ENCODE measurements around the gene SLC25A39. TPM values are rescaled to one million over a fixed set of nuclear protein-coding genes. Genes with fewer than 3 reads are reported as not detected.
A peak's percentile ranks its signal among the peaks of the same experiment; 100 is the strongest.
"Not testable (repeated sequence)": the region's sequence is repeated elsewhere in the genome, so short reads cannot be mapped to it uniquely, and the experiment has no call there.

The SLC25A39 gene
- total RNA-seq, 1 donor from 2014 or later = 84.9 TPM

- no peak for DNase-seq (ENCODE audit: low read depth)
Measured at GRCh38 chr17:44354582-44355561, 30.2 kb upstream of the SLC25A39 start.

DNA sequence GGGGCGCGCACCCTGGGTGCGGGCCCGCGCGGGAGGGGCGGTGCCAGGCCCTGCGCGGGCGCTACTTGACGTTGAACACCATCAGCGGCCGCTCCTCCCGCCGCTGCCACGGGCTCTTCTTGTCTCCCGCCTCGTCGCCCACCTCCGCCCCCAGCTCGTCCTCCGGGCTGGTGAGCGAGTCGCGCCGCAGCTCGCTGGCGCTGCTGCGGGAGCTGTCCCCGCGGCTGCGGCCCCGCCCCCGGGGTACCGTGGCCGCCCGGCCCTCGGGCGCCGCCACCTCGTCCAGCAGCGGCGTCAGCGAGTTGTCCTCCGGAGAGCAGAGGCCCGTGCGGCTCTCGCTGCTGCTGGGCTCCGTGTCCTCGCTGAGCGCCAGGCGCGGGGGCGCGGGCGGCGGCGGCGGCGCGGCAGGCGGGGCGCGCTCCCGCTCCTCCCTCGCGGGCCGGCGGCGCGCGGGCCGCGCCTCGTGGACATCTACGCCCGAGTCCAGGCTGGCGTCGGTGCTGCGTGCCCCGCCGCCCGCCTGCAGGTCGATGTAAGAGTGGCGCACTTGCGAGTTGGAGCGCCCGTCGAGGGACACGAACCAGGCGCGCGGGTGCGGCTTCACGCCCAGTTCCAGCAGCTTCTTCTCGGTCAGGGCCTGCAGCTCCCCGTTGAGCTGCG, 29.2 kb upstream of the SLC25A39 start:
- DNase-seq (ENCODE audit: low read depth) = no peak

DNA sequence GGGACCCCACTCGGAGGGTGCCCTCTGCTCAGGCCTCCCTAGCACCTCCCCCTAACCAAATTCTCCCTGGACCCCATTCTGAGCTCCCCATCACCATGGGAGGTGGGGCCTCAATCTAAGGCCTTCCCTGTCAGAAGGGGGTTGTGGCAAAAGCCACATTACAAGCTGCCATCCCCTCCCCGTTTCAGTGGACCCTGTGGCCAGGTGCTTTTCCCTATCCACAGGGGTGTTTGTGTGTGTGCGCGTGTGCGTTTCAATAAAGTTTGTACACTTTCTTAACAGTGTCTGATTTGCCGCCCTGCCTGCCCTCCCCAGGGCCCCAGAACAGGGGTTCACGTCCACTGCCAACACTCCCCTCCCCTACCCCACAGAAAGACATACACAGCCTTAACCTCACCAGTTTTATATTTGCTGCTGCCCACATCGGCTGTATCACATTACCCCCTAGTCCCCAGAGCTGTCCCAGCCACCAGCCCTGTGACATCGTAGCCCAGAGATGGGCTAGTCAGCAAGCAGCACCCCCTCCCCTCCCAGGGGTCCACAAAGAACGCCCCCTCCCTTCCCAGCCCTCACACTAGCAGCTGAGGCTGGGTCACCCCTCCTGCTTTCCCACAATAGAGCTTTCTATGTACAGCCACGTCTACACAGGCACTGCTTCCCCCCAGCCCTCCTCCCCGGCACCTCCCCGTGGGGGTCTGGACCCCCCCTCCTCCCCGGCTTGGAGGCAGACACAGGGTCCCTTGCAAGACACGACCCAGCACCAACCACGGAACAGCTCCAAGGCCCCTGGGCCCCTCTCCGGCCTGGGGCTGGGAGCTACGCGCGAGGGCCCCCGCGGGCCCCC, 28.4 kb upstream of the SLC25A39 start:
- DNase-seq (ENCODE audit: low read depth) = no peak

- no peak for DNase-seq (ENCODE audit: low read depth)
Measured at GRCh38 chr17:44351961-44352827, 27.6 kb upstream of the SLC25A39 start.

GRCh38 chr17:44351464-44351863, 26.8 kb upstream of the SLC25A39 start:
- DNase-seq (ENCODE audit: low read depth) = no peak

- DNase-seq (ENCODE audit: low read depth) = peak; percentile 33
Measured at GRCh38 chr17:44350733-44351226, 26.2 kb upstream of the SLC25A39 start.

- no peak for DNase-seq (ENCODE audit: low read depth)
Measured at GRCh38 chr17:44349553-44350070, 25.0 kb upstream of the SLC25A39 start.

DNA sequence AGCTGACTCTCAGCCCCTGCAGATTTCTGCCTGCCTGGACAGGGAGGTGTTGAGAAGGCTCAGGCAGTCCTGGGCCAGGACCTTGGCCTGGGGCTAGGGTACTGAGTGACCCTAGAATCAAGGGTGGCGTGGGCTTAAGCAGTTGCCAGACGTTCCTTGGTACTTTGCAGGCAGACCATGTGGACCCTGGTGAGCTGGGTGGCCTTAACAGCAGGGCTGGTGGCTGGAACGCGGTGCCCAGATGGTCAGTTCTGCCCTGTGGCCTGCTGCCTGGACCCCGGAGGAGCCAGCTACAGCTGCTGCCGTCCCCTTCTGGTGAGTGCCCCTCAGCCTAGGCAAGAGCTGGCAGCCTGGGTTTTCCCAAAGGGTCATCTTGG, 24.4 kb upstream of the SLC25A39 start:
- DNase-seq (ENCODE audit: low read depth) = no peak

- DNase-seq (ENCODE audit: low read depth) = peak; percentile 30
Measured at GRCh38 chr17:44348234-44348987, 23.8 kb upstream of the SLC25A39 start.

DNA sequence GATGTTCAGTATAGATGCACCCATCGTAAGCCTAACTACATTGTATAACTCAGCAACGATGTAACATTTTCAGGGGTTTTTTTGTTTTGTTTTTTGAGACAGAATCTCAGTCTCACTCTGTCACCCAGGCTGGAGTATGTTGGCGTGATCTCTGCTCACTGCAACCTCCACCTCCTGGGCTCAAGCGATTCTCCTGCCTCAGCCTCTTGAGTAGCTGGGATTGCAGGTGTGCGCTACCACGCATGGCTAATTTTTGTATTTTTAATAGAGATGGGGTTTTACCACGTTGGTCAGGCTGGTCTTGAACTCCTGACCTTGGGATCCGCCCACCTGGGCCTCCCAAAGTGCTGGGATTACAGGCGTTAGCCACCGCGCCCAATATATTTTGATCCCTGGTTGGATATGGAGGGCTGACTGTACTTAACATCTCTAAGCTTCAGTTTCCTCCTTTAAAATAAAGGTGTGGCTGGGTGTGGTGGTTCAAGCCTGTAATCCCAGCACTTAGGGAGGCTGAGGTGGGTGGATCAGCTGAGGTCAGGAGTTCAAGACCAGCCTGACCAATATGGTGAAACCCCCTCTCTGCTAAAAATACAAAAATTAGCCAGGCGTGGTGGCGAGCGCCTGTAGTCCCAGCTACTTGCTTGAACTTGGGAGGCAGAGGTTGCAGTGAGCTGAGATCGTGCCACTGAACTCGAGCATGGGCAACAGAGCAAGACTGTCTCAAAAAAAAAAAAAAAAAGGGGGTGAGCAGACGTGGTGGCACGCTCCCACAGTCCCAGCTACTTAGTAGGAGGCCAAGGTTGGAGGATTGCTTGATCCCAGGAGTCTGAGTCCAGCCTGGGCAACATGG, 22.8 kb upstream of the SLC25A39 start:
- DNase-seq (ENCODE audit: low read depth) = not testable (repeated sequence)

DNA sequence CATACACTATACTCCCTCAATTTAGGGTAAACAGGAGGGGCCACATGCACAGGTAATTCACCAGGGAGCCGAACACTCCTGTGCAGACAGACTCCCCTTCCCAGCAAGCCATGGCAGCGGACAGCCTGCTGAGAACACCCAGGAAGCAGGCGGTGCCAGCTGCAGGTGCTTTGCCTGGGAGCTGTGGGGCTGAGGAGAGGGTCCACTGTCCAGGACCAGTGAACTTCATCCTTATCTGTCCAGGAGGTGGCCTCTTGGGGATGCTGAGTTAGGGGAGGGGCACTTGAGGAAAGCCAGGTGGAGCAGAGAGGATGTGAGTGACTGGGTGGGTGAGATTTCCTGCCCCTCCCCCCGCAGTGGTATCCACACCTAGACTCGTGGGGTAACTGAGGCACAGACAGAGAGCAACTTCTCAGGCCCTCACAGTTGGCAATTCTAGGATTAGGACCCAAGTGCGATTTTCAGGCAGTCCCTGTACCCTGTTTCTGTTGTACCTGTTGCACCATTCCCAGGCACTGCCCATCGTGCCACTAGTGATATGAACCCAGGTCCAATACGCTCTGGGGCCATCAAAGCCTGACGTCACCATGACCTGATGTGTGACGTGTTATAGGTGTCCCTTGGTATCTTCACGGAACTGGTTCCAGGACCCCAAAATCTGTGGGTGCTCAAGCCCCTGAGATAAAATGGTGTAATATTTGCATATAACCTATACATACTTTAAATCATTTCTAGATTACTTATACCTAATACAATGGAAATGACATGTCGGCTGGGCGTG, 21.6 kb upstream of the SLC25A39 start:
- no peak for DNase-seq (ENCODE audit: low read depth)

GRCh38 chr17:44345454-44346026, 20.9 kb upstream of the SLC25A39 start:
- peak; percentile 75 for DNase-seq (ENCODE audit: low read depth)

DNA sequence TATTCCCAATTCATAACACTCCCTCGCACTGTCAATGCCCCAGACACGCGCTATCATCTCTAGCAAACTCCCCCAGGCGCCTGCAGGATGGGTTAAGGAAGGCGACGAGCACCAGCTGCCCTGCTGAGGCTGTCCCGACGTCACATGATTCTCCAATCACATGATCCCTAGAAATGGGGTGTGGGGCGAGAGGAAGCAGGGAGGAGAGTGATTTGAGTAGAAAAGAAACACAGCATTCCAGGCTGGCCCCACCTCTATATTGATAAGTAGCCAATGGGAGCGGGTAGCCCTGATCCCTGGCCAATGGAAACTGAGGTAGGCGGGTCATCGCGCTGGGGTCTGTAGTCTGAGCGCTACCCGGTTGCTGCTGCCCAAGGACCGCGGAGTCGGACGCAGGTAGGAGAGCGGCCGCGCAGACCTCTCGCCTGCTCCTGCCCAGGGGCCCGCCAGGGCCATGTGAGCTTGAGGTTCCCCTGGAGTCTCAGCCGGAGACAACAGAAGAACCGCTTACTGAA, 20.4 kb upstream of the SLC25A39 start, which contains the start of gene GRN:
GRN (plus strand) TSS at position 364 of the 515 bp plus-strand sequence. CDS start 3,863 bp downstream, outside the sequence.
- DNase-seq (ENCODE audit: low read depth) = peak; percentile 97

DNA sequence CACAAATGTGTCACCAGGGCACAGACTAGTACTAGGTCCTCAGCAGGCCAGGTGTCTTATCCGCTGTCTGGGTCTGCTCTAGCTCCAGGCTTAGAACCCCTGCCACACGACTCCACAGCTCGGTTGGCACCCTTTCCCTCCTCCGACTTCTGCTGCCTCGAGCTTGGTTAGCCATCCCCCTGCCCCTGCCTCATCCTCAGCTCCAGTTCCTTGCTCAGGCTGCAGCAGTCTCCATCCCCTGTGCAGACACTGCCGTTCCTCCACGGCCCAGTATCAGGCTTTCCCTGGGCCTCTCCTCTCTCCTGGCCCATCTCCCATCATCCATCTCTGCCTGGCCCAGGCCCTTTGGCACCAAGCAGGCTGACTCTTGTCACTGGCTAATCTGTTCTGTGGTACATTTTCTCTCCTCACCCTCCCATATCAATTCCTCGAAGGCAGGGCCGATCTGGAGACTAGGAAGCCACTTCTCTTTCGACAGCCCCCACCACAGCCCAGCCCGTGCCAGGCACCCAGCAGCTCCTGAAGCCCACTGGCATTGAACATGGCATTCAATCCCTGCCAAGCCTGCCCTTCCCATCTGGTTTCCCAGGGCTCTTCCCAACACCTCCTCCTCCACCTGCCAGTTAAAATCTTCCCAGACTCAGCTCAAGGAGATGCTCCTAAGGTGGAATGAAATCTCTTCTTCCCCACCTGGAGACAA, 19.0 kb upstream of the SLC25A39 start:
- DNase-seq (ENCODE audit: low read depth) = no peak

DNA sequence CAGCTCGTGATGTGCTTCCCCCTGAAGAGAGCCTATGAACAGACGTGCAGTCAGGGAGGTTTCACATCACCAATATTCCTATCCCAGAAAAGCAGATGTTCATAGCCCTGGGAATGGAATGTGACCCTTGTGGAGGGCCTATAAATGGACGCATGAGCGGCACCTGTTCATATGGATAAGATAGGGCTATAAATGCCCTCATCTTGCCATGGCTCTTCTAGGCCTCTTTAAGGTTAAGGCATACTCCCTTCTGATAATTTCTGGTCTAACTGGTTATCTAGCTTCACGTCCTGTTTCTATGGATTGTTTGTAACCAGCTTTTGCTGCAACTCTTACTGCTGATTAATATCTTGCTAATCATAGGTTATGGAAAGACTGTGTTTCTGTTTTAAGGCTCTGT, 15.9 kb upstream of the SLC25A39 start:
- DNase-seq (ENCODE audit: low read depth) = not testable (repeated sequence)

DNA sequence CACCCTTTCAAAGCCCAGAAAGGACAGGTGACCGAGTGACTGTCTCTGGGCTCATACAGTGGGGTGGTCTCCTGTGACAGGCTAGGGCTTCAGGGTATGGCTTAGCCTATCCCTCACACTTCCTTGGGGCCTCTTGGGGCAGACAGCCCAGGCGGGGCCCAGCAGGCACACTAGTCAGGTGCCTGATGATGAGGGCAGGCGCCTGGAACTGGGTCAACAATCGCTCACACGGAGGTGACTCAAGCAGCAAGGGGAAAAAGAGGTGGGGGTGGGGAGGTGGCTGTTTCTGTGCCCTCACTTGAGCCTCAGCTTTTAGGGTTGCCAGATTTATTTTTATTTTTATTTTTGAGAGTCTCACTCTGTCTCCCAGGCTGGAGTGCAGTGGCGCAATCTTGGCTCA, 14.1 kb upstream of the SLC25A39 start:
- DNase-seq (ENCODE audit: low read depth) = peak; percentile 75

DNA sequence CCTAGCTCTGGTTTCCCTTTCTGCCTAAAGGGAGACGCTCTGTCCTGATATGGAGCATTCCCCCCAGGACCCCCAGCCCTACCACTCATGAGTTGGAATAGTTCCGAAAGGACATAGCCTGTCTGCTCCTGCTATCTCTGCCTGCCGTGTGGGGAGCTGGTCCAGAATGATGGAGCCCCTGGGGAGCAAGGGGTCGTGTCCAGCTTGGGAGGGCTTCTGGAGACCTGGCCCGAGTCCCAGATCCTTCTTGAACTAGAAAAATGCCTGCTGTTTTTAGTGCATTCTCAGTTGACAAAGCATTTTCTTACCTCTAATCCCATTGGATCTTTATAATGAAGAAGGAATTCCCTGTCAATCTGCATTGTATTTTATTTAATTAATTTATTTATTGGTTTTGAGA, 11.3 kb upstream of the SLC25A39 start:
- DNase-seq (ENCODE audit: low read depth) = no peak
